ENCODE measurements around the gene LPCAT3.

DNA sequence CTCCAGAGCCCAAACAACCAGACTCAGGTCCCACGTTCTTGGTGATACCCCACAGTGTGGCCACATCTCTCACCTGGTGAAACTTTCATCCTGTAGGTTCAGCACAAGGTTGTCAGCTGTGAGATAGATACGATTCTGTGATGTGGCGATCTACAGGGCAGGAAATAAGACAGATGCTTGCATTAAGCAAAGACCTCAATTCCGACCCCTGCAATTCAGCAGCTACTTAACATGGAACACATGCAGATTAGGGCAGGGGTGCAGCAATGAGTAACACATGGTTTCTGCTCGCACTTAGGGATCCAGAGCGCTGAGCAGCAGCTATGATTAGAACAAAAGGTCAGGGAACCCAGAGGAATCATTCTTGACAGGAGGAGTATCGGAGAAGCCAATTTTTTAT lies 51.9 kb downstream of the LPCAT3 start:
- TF ChIP-seq CTCF (conservative IDR thresholded peaks at IDR 0.05; ENCODE audit: low read depth, low read length) (no peak), EZH2 (IDR thresholded peaks at IDR 0.05; ENCODE audit: borderline replicate concordance, low read depth, low read length, poor library complexity, severe bottlenecking) (no peak)
